SIG-M5 treated with dmso at 0.1 percent for 504 hours (cell line): Measurements from ENCODE around the gene DMXL2.
"Not testable (repeated sequence)": the region's sequence is repeated elsewhere in the genome, so short reads cannot be mapped to it uniquely, and the experiment has no call there.

Experiments used
- DNase-seq: peaks from one replicate; lab custom pipeline; 2025; ENCODE audit not compliant: unreplicated experiment; lab: John Stamatoyannopoulos, UW

DMXL2 gene

GRCh38 chr15:51625236-51625635, 2.7 kb upstream of the DMXL2 start:
- peak; percentile 30 for DNase-seq

GRCh38 chr15:51624022-51624421, 1.5 kb upstream of the DMXL2 start:
- no peak for DNase-seq

- DNase-seq: peak; percentile 84
Measured at GRCh38 chr15:51623386-51623938, 891 bp upstream of the DMXL2 start.

- DNase-seq: peak; percentile 64
Measured at GRCh38 chr15:51621936-51622603, 501 bp downstream of the DMXL2 start.

- no peak for DNase-seq
Measured at GRCh38 chr15:51621155-51621765, 1.3 kb downstream of the DMXL2 start.

GRCh38 chr15:51620641-51621040, 1.9 kb downstream of the DMXL2 start:
- peak; percentile 69 for DNase-seq

- DNase-seq: no peak
Measured at GRCh38 chr15:51620122-51620521, 2.4 kb downstream of the DMXL2 start.

- DNase-seq: peak; percentile 58
Measured at GRCh38 chr15:51619331-51620035, 3.1 kb downstream of the DMXL2 start.

- DNase-seq: no peak
Measured at GRCh38 chr15:51617886-51618285, 4.7 kb downstream of the DMXL2 start.

- no peak for DNase-seq
Measured at GRCh38 chr15:51613951-51614350, 8.6 kb downstream of the DMXL2 start.

- DNase-seq: not testable (repeated sequence)
Measured at GRCh38 chr15:51612669-51613068, 9.9 kb downstream of the DMXL2 start.

GRCh38 chr15:51603462-51603948, 19.1 kb downstream of the DMXL2 start:
- peak; percentile 78 for DNase-seq

GRCh38 chr15:51603002-51603401, 19.6 kb downstream of the DMXL2 start:
- DNase-seq: no peak

- no peak for DNase-seq
Measured at GRCh38 chr15:51602484-51602883, 20.1 kb downstream of the DMXL2 start.

GRCh38 chr15:51601801-51602200, 20.8 kb downstream of the DMXL2 start:
- no peak for DNase-seq

GRCh38 chr15:51600114-51600513, 22.5 kb downstream of the DMXL2 start:
- no peak for DNase-seq

- DNase-seq: peak; percentile 81
Measured at GRCh38 chr15:51589881-51590568, 32.5 kb downstream of the DMXL2 start.

- peak; percentile 37 for DNase-seq
Measured at GRCh38 chr15:51588966-51589365, 33.6 kb downstream of the DMXL2 start.

GRCh38 chr15:51585986-51586385, 36.6 kb downstream of the DMXL2 start:
- DNase-seq: peak; percentile 95

GRCh38 chr15:51580982-51581381, 41.6 kb downstream of the DMXL2 start:
- peak; percentile 69 for DNase-seq

GRCh38 chr15:51580385-51580784, 42.2 kb downstream of the DMXL2 start:
- DNase-seq: peak; percentile 42
